Measurements from ENCODE around the gene KCNH5. TPM values are rescaled to one million over a fixed set of nuclear protein-coding genes. Genes with fewer than 3 reads are reported as not detected.

The KCNH5 gene
- total RNA-seq, 4 donors from 2014 or later, result under 0.01 TPM; not detected in 3

GRCh38 chr14:63046339-63047268, 1.3 kb upstream of the KCNH5 start:
- peaks cover 63% of the 10 kb centered on the region for H3K27me3 ChIP-seq

GRCh38 chr14:63045612-63046320, 508 bp upstream of the KCNH5 start:
- DNase-seq, result no peak
- WGBS, 2 donors (ENCODE audit: low coverage in 1 of 2), result 16% methylated on average over 42 of the region's 70 CpGs; no CpG with 5 or more reads in 1 of the 2 donors
- no peaks in the 10 kb centered on the region for H3K9me3 ChIP-seq
- intact Hi-C loops (cut with DNase I; ENCODE audit: low total_unique reads), result no loop called here
- peaks cover 63% of the 10 kb centered on the region for H3K27me3 ChIP-seq
- peak overlapping the region in 2 of 4 donors; percentile 4 to 33 for H3K4me3 ChIP-seq
- in situ Hi-C loops (cut with MboI; ENCODE audit: low pct_ligation_motif_present in 1 of 4, low pct_unique_long_range_greater_than_20kb in 1 of 4, low sequenced_read_pairs in 3 of 4), result no loop called here
- TF ChIP-seq EP300 (IDR thresholded peaks at IDR 0.05; ENCODE audit: low read depth) (no peak), CTCF (IDR thresholded peaks at IDR 0.05) (no peak), POLR2A (IDR thresholded peaks at IDR 0.05) (no peak), POLR2AphosphoS5 (IDR thresholded peaks at IDR 0.05) (no peak)
- H3K36me3 ChIP-seq, result no peaks in the 10 kb centered on the region
- H3K4me1 ChIP-seq, result peaks cover 0 to 15% (median 6%) of the 10 kb centered on the region in 4 donors
- no peak overlapping the region for H3K27ac ChIP-seq

More at GRCh38 chr14:63046339-63047268, 1.3 kb upstream of the KCNH5 start:
- TF ChIP-seq POLR2A (IDR thresholded peaks at IDR 0.05) (no peak), POLR2AphosphoS5 (IDR thresholded peaks at IDR 0.05) (no peak), CTCF (IDR thresholded peaks at IDR 0.05) (no peak), EP300 (IDR thresholded peaks at IDR 0.05; ENCODE audit: low read depth) (no peak)
- Histone ChIP-seq H3K36me3 (no peaks in the 10 kb centered on the region), H3K4me3 (no peak overlapping the region), H3K9me3 (no peaks in the 10 kb centered on the region), H3K27ac (no peak overlapping the region), H3K4me1 (peaks cover 0 to 15% (median 6%) of the 10 kb centered on the region in 4 donors)
- no peak for DNase-seq
- in situ Hi-C loops (cut with MboI; ENCODE audit: low pct_ligation_motif_present in 1 of 4, low pct_unique_long_range_greater_than_20kb in 1 of 4, low sequenced_read_pairs in 3 of 4) (no loop called here), intact Hi-C loops (cut with DNase I; ENCODE audit: low total_unique reads) (no loop called here)
- WGBS, 2 donors (ENCODE audit: low coverage in 1 of 2), result 16 to 18% methylated on average over 12 to 23 of the region's 23 CpGs

- Histone ChIP-seq H3K4me3 (no peak overlapping the region), H3K9me3 (no peaks in the 10 kb centered on the region), H3K36me3 (no peaks in the 10 kb centered on the region), H3K27me3 (peaks cover 26% of the 10 kb centered on the region), H3K27ac (no peak overlapping the region), H3K4me1 (peaks cover 0 to 2% (median 0%) of the 10 kb centered on the region in 4 donors)
- in situ Hi-C loops (cut with MboI; ENCODE audit: low pct_ligation_motif_present in 1 of 4, low pct_unique_long_range_greater_than_20kb in 1 of 4, low sequenced_read_pairs in 3 of 4), result no loop called here
- no peak for DNase-seq
- WGBS, 2 donors (ENCODE audit: low coverage in 1 of 2), result 17 to 20% methylated on average over 3 of the region's 3 CpGs
- TF ChIP-seq POLR2AphosphoS5 (IDR thresholded peaks at IDR 0.05) (no peak), CTCF (IDR thresholded peaks at IDR 0.05) (no peak), EP300 (IDR thresholded peaks at IDR 0.05; ENCODE audit: low read depth) (no peak), POLR2A (IDR thresholded peaks at IDR 0.05) (no peak)
- intact Hi-C loops (cut with DNase I; ENCODE audit: low total_unique reads), result no loop called here
Observed at GRCh38 chr14:63039866-63040265, 5.4 kb downstream of the KCNH5 start.

- Histone ChIP-seq H3K9me3 (no peaks in the 10 kb centered on the region), H3K27me3 (peaks cover 3% of the 10 kb centered on the region), H3K4me3 (no peak overlapping the region), H3K4me1 (no peaks in the 10 kb centered on the region), H3K36me3 (no peaks in the 10 kb centered on the region), H3K27ac (no peak overlapping the region)
- 53 to 86% methylated on average over 3 to 4 of the region's 4 CpGs for WGBS, 2 donors (ENCODE audit: low coverage in 1 of 2)
- intact Hi-C loops (cut with DNase I; ENCODE audit: low total_unique reads), result no loop called here
- no peak for DNase-seq
- in situ Hi-C loops (cut with MboI; ENCODE audit: low pct_ligation_motif_present in 1 of 4, low pct_unique_long_range_greater_than_20kb in 1 of 4, low sequenced_read_pairs in 3 of 4), result no loop called here
- TF ChIP-seq CTCF (IDR thresholded peaks at IDR 0.05) (no peak), EP300 (IDR thresholded peaks at IDR 0.05; ENCODE audit: low read depth) (no peak), POLR2AphosphoS5 (IDR thresholded peaks at IDR 0.05) (no peak), POLR2A (IDR thresholded peaks at IDR 0.05) (no peak)
Observed at GRCh38 chr14:63032641-63033040, 12.6 kb downstream of the KCNH5 start.
